Osteoblast (primary cell): ENCODE measurements around the gene PLD6. TPM values are rescaled to one million over a fixed set of nuclear protein-coding genes. Genes with fewer than 3 reads are reported as not detected.

Source experiments
- DNase-seq: peaks from one replicate; pipeline ENCODE4 v3.0.0; 2011; ENCODE audit warnings: low spot score, mixed read lengths; ENCODE audit not compliant: insufficient read length; ENCODE audit errors: missing footprints
- H2AFZ ChIP-seq: 2 replicates; pipeline ENCODE4 v1.6.0; 2011; ENCODE audit warnings: mild to moderate bottlenecking, low read length
- H3K27ac ChIP-seq: 2 replicates; pipeline ENCODE4 v1.5.1; 2011; ENCODE audit warnings: mild to moderate bottlenecking, low read depth, low read length, moderate library complexity
- H3K27me3 ChIP-seq: 2 replicates; pipeline ENCODE4 v1.6.0; 2012; ENCODE audit warnings: mild to moderate bottlenecking, control low read depth, inconsistent platforms, low read length, moderate library complexity; ENCODE audit not compliant: insufficient read depth
- H3K36me3 ChIP-seq: 2 replicates; pipeline ENCODE4 v1.5.1; 2011; ENCODE audit warnings: mild to moderate bottlenecking, low read length, control low read depth, moderate library complexity; ENCODE audit not compliant: insufficient read depth
- H3K4me1 ChIP-seq: 2 replicates; pipeline ENCODE4 v1.5.1; 2011; ENCODE audit warnings: mild to moderate bottlenecking, low read length, control low read depth, moderate library complexity; ENCODE audit not compliant: insufficient read depth
- H3K4me2 ChIP-seq: 2 replicates; pipeline ENCODE4 v1.6.0; 2011; ENCODE audit warnings: mild to moderate bottlenecking, low read length; ENCODE audit not compliant: insufficient read depth
- H3K4me3 ChIP-seq: fragments of 200-600 bp; sonication (generic); 3 replicates; pipeline ENCODE4 v1.5.1; 2012; ENCODE audit warnings: mild to moderate bottlenecking, low read length, inconsistent platforms; ENCODE audit not compliant: insufficient read depth
- H3K79me2 ChIP-seq: 2 replicates; pipeline ENCODE4 v1.6.0; 2012; ENCODE audit warnings: mild to moderate bottlenecking, low read length, control low read depth, inconsistent platforms; ENCODE audit not compliant: insufficient read depth
- H3K9me3 ChIP-seq: 2 replicates; pipeline ENCODE4 v1.5.1; 2011; ENCODE audit warnings: low read depth, low read length, control low read depth
- H4K20me1 ChIP-seq: 2 replicates; pipeline ENCODE4 v1.6.0; 2012; ENCODE audit warnings: mild to moderate bottlenecking, low read length, control low read depth; ENCODE audit not compliant: insufficient read depth
- total RNA-seq: library from RNA; depleted of rRNA; stranded (reverse); fragments of >200 nt; gene quantifications from 2 replicates; pipeline ENCODE4 v1.2.3, GENCODE V29; 2012
- TF ChIP-seq, protein P1 (sequence below): IDR thresholded peaks from 2 replicates; pipeline ENCODE4 v1.5.1; 2011; ENCODE audit warnings: mild to moderate bottlenecking, low read depth, low read length, moderate library complexity; ENCODE audit errors: extremely low read depth

PLD6 gene
- total RNA-seq, 1 donor, result 1.4 TPM

DNA sequence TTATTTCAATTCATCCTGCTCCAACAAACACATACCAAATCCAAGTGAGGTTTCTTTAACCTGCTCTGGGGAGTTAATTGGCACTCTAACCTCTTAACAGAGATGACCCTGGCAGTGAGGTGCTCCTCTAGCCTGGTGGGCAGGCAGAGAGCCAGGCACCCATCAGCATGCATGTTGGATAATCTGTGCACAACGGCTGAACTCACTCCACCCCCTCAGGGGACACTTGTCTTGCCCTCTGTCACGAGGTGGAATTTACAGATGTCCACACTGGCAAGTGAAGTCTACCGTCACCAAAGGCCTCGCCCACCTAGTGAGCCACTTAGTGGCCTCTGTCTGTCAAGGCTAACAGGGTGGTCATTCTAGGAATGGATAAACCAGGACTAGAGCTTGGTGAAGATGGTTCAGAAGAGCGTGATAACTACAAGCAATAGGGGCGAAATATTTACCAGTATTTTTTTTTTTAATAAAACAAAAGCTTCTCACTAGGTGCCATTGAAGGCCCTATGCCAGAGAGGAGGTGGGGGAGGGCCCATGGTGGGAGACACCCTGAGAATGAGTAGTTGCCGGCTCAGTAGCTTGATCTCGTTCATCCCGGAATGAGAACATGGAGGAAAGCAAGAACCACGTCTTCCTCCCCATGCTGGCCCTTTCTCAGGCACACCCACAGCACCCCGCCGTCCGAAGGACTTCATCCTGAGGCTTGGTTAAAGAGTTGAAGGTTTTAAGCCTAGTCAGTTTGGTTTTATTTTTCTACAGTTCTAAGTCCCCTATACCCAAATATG, 25.2 kb downstream of the PLD6 start:
- H3K4me3 ChIP-seq, result no peak overlapping the region
- DNase-seq, result peak; percentile 46
- peaks cover 2% of the 10 kb centered on the region for H3K4me1 ChIP-seq
- H3K9me3 ChIP-seq, result no peaks in the 10 kb centered on the region
- no peaks in the 10 kb centered on the region for H3K79me2 ChIP-seq
- H3K36me3 ChIP-seq, result peaks cover 95% of the 10 kb centered on the region
- TF ChIP-seq, protein P1, sequence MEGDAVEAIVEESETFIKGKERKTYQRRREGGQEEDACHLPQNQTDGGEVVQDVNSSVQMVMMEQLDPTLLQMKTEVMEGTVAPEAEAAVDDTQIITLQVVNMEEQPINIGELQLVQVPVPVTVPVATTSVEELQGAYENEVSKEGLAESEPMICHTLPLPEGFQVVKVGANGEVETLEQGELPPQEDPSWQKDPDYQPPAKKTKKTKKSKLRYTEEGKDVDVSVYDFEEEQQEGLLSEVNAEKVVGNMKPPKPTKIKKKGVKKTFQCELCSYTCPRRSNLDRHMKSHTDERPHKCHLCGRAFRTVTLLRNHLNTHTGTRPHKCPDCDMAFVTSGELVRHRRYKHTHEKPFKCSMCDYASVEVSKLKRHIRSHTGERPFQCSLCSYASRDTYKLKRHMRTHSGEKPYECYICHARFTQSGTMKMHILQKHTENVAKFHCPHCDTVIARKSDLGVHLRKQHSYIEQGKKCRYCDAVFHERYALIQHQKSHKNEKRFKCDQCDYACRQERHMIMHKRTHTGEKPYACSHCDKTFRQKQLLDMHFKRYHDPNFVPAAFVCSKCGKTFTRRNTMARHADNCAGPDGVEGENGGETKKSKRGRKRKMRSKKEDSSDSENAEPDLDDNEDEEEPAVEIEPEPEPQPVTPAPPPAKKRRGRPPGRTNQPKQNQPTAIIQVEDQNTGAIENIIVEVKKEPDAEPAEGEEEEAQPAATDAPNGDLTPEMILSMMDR, result no peak
- H3K4me2 ChIP-seq, result no peak overlapping the region
- H2AFZ ChIP-seq, result no peak overlapping the region
- H4K20me1 ChIP-seq, result peaks cover 15% of the 10 kb centered on the region
- H3K27ac ChIP-seq, result no peak overlapping the region
- H3K27me3 ChIP-seq, result no peaks in the 10 kb centered on the region

DNA sequence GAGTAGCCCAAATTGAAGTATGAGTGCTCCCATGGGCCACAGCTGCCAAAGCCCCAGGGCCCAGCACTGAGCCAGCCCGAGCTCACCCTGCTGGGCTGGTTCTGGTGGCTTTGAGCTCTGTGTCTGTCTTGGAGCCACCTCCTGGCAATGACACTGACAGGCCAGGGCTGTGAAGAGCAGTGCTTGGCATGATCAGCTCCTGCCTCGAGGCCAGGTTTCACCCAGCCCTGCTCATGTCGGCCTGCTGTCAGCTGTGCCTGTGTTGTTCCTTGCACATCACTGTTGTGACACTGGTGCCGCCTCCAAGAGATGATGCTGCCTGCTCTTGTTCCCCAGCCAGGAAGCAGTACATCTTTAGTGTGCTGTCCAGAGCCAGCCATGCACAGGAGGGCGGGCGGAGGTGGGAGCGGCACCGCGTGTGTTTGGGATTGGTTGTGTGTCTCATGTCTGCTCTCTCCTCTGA, 26.0 kb downstream of the PLD6 start:
- H3K27me3 ChIP-seq, result no peaks in the 10 kb centered on the region
- H4K20me1 ChIP-seq, result peaks cover 17% of the 10 kb centered on the region
- H3K9me3 ChIP-seq, result no peaks in the 10 kb centered on the region
- no peak overlapping the region for H3K4me3 ChIP-seq
- TF ChIP-seq, protein P1, result no peak
- H3K4me2 ChIP-seq, result no peak overlapping the region
- H3K27ac ChIP-seq, result no peak overlapping the region
- H3K36me3 ChIP-seq, result peaks cover 95% of the 10 kb centered on the region
- H3K4me1 ChIP-seq, result no peaks in the 10 kb centered on the region
- no peak overlapping the region for H2AFZ ChIP-seq
- H3K79me2 ChIP-seq, result no peaks in the 10 kb centered on the region
- peak; percentile 68 for DNase-seq

DNA sequence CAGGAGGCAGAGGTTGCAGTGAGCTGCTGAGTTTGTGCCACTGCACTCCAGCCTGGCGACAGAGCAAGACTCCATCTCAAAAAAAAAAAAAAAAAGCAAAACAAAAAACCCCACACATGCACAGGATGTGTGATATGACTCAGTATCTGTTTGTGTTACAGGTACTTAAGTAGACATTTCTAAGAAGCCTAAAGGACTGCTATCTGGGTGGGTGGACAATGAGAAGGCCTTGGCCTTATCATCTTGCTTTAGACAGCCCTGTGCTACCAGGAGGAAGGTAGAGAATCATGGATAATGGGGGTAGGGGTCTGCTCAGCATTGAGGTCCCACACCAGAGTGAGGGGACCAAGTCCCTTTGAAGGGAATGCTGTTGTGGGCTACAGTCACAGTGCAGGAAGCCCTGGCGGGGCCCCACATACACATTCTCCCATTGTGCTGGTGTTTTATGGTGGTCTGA, 26.7 kb downstream of the PLD6 start:
- Histone ChIP-seq H3K36me3 (peaks cover 95% of the 10 kb centered on the region), H4K20me1 (peaks cover 21% of the 10 kb centered on the region), H3K79me2 (no peaks in the 10 kb centered on the region), H2AFZ (no peak overlapping the region), H3K4me1 (no peaks in the 10 kb centered on the region), H3K9me3 (no peaks in the 10 kb centered on the region), H3K4me3 (no peak overlapping the region), H3K27ac (no peak overlapping the region), H3K4me2 (no peak overlapping the region), H3K27me3 (no peaks in the 10 kb centered on the region)
- peak; percentile 18 for DNase-seq
- TF ChIP-seq, protein P1, result no peak

DNA sequence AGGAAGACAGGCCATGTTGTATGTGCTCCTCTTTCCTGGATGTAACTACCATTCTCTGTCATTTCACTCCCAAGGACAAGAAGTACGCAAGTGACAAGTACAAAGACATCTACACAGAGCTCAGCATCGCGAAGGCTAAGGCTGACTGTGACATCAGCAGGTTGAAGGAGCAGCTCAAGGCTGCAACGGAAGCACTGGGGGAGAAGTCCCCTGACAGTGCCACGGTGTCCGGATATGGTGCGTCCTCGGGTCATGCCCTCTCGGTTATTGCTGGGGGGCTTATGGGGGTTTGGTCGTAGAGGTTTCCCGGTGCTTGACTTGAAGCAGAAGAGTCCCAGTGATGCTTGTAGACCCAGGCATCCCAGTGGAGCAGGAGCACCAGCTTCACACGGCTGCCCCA, 29.0 kb downstream of the PLD6 start:
- Histone ChIP-seq H3K27me3 (no peaks in the 10 kb centered on the region), H2AFZ (no peak overlapping the region), H3K4me1 (no peaks in the 10 kb centered on the region), H3K4me3 (no peak overlapping the region), H3K36me3 (peaks cover 98% of the 10 kb centered on the region), H3K79me2 (no peaks in the 10 kb centered on the region), H3K27ac (no peak overlapping the region), H4K20me1 (peaks cover 17% of the 10 kb centered on the region), H3K9me3 (no peaks in the 10 kb centered on the region), H3K4me2 (no peak overlapping the region)
- DNase-seq, result peak; percentile 52
- TF ChIP-seq, protein P1, result no peak
